ENCODE data around the gene ARHGAP22. TPM values are rescaled to one million over a fixed set of nuclear protein-coding genes. Genes with fewer than 3 reads are reported as not detected.

The ARHGAP22 gene
- total and polyA plus RNA-seq, 2 of the 4 experiments (the other 2 are of a cell fraction) = 28.3 to 30.2 TPM

DNA sequence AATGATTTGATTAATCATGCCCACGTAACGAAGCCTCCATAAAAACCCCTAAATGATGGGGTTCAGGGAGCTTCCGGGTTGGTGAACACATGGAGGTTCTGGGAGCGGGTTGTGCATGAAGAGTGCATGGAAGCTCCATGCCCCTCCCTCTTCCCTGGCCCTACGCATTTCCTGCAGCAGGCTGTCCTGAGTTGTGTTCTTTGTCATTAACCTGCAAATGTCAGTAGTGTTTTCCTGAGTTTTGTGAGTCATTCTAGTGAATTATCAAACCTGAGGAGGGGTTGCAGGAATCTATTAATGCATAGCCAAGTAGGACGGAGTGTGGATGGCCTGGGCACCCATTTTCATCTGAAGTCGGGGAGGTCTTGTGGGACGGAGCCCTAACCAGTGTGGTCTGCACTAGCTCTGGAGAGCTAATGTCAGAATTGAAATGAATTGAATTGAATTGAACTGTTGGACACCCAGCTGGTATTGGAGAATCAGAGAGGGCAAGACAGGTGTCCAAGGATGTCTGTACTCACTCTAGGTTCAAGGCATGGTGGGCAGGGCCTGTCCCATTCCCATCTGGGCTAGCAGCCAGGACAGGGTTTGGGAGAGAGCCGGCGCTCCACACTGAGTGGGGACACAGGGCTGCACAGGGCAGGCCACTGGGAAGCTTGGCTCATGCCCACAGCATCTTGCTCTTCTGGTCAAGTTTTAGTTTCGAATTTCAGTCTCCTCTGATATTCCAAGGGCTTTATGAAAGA, 22.3 kb upstream of the ARHGAP22 start:
- peaks cover 2% of the 10 kb centered on the region; the same call in 1 of the 2 replicates for H3K4me1 ChIP-seq (ENCODE audit: control insufficient read depth, insufficient read depth, low read length)
- no peak overlapping the region for H3K4me2 ChIP-seq (ENCODE audit: low read depth, low read length)
- 97% methylated on average over 6 of the region's 11 CpGs; no CpG with 5 or more reads in 1 of the 2 experiments for WGBS, 2 experiments (ENCODE audit: extremely low coverage in 2 of 2, insufficient read length in 1 of 2)
- no peaks in the 10 kb centered on the region for H3K9me3 ChIP-seq (ENCODE audit: control insufficient read depth, insufficient read depth, low read length)
- no peak overlapping the region for H3K4me3 ChIP-seq (ENCODE audit: insufficient read depth, low read depth, low read length)
- 0 out of 2 replicates have a peak, but pooled peaks cover 2% of the 10 kb centered on the region for H3K9me1 ChIP-seq (ENCODE audit: insufficient read depth, low read length)
- ChIA-PET CTCF (no interaction called here), POLR2A (ENCODE audit: unreplicated experiment) (no interaction called here)
- no peak overlapping the region for H3K56ac ChIP-seq (ENCODE audit: extremely low read depth, insufficient read depth, low read length)
- no peak overlapping the region for H3K4ac ChIP-seq (ENCODE audit: low read depth, low read length)
- H2BK15ac ChIP-seq (ENCODE audit: low read depth, low read length) = no peak overlapping the region
- no peak overlapping the region for H3K18ac ChIP-seq (ENCODE audit: low read depth, low read length)
- no peaks in the 10 kb centered on the region for H3K36me3 ChIP-seq (ENCODE audit: control insufficient read depth, insufficient read depth, low read length)
- no peak overlapping the region for H3K27ac ChIP-seq (ENCODE audit: insufficient read depth, low read length)
- H2BK5ac ChIP-seq (ENCODE audit: low read depth, low read length, poor library complexity, severe bottlenecking) = no peak overlapping the region
- H3K14ac ChIP-seq (replicated peaks; ENCODE audit: low read depth, low read length) = no peak overlapping the region
- H3K9ac ChIP-seq (ENCODE audit: low read depth, low read length) = no peak overlapping the region
- intact Hi-C loops (cut with micrococcal nuclease) = no loop called here
- ATAC-seq (ENCODE audit: low read depth) (no peak), DNase-seq (no peak)
- in situ Hi-C loops (cut with MboI; ENCODE audit: low sequenced_read_pairs) = no loop called here
- no peak overlapping the region for H2AK9ac ChIP-seq (replicated peaks; ENCODE audit: low read depth, low read length, poor library complexity)
- no peak overlapping the region for H2BK20ac ChIP-seq (ENCODE audit: low read depth, low read length)
- no peaks in the 10 kb centered on the region for H3K27me3 ChIP-seq (ENCODE audit: control insufficient read depth, insufficient read depth, low read length)
- H3K79me1 ChIP-seq (ENCODE audit: low read depth in 1 of 2, low read length in 2 of 2) = peaks cover 0 to 3% of the 10 kb centered on the region in 2 experiments; a peak in 2 of 4 replicates
- dilution Hi-C loops (cut with HindIII; ENCODE audit: low sequenced_read_pairs, unreplicated experiment) = no loop called here
- no peak overlapping the region for H4K8ac ChIP-seq (ENCODE audit: low read depth in 2 of 2, low read length in 2 of 2)
- no peak overlapping the region for H2BK120ac ChIP-seq (ENCODE audit: low read depth, low read length)
- no peak overlapping the region for H4K5ac ChIP-seq (ENCODE audit: low read depth, low read length)
- H2AK5ac ChIP-seq (ENCODE audit: low read depth, low read length) = no peak overlapping the region
- no peak overlapping the region for H2AFZ ChIP-seq (replicated peaks; ENCODE audit: low read length, poor library complexity)
- TF ChIP-seq NFE2L2 (IDR thresholded peaks at IDR 0.05; ENCODE audit: low read depth, low read length) = no peak
- no peak overlapping the region for H3K23ac ChIP-seq (ENCODE audit: low read depth, low read length)
- BruUV-seq (replicated peaks) = no TSS peak
- H4K20me1 ChIP-seq (ENCODE audit: insufficient read depth, low read length) = no peaks in the 10 kb centered on the region
- H4K91ac ChIP-seq (ENCODE audit: insufficient read depth, low read depth, low read length) = no peak overlapping the region

Measured in IMR-90 (cell line).